SJCRH30 (cell line): Measurements from ENCODE around the gene ERBB3. TPM values are rescaled to one million over a fixed set of nuclear protein-coding genes. Genes with fewer than 3 reads are reported as not detected.
A peak's percentile ranks its signal among the peaks of the same experiment; 100 is the strongest.

ENCODE experiments used
- DNase-seq, 2 experiments: peaks; one replicate each; pipeline ENCODE4 v3.0.0-alpha.2; 2015 to 2020
- H3K27ac ChIP-seq: fragments of 250-450 bp; sonication (Bioruptor Pico); 2 replicates; pipeline ENCODE4 v1.5.1; 2020; ENCODE audit warnings: mild to moderate bottlenecking, moderate library complexity
- H3K27me3 ChIP-seq: fragments of 250-450 bp; sonication (Bioruptor Pico); 2 replicates; pipeline ENCODE4 v1.5.1; 2020; ENCODE audit warnings: mild to moderate bottlenecking, moderate library complexity
- H3K36me3 ChIP-seq: fragments of 250-450 bp; sonication (Bioruptor Pico); 2 replicates; pipeline ENCODE4 v1.5.1; 2020; ENCODE audit warnings: mild to moderate bottlenecking, moderate library complexity
- H3K4me1 ChIP-seq: fragments of 250-450 bp; sonication (Bioruptor Pico); 2 replicates; pipeline ENCODE4 v1.5.1; 2020; ENCODE audit warnings: mild to moderate bottlenecking, moderate library complexity
- H3K4me3 ChIP-seq: fragments of 250-450 bp; sonication (Bioruptor Pico); 2 replicates; pipeline ENCODE4 v1.5.1; 2020; ENCODE audit warnings: mild to moderate bottlenecking, moderate library complexity
- H3K9me3 ChIP-seq: fragments of 250-450 bp; sonication (Bioruptor Pico); replicated peaks from 2 replicates; pipeline ENCODE4 v1.5.1; 2020; ENCODE audit warnings: mild to moderate bottlenecking, moderate library complexity
- total RNA-seq: library from RNA; depleted of rRNA; stranded (reverse); fragments of >200 nt; shearing (Covaris generic); gene quantifications from 2 replicates; pipeline ENCODE4 v1.2.3, GENCODE V29; 2014

ERBB3 gene
- total RNA-seq, 1 experiment from 2014 or later = 38.0 TPM

GRCh38 chr12:56128670-56129205, 48.8 kb downstream of the ERBB3 start:
- Histone ChIP-seq H3K4me1 (peaks cover 14% of the 10 kb centered on the region), H3K27me3 (no peaks in the 10 kb centered on the region), H3K9me3 (no peaks in the 10 kb centered on the region), H3K27ac (peak overlapping the region; percentile 47; the same call in 1 of the 2 replicates), H3K36me3 (peaks cover 25% of the 10 kb centered on the region), H3K4me3 (peak overlapping the region; percentile 74)
- peak; percentile 22 to 46 for DNase-seq

- DNase-seq = peak; percentile 69 to 74
- no peaks in the 10 kb centered on the region for H3K9me3 ChIP-seq
- H3K27me3 ChIP-seq = no peaks in the 10 kb centered on the region
- H3K36me3 ChIP-seq = peaks cover 28% of the 10 kb centered on the region
- H3K4me3 ChIP-seq = peak overlapping the region; percentile 74
- H3K27ac ChIP-seq = no peak overlapping the region; the same call in 1 of the 2 replicates
- peaks cover 14% of the 10 kb centered on the region for H3K4me1 ChIP-seq
These were observed 49.4 kb downstream of the ERBB3 start for GRCh38 chr12:56129206-56129941.

- H3K36me3 ChIP-seq = peaks cover 32% of the 10 kb centered on the region
- H3K4me1 ChIP-seq = peaks cover 14% of the 10 kb centered on the region
- no peaks in the 10 kb centered on the region for H3K27me3 ChIP-seq
- no peak overlapping the region for H3K4me3 ChIP-seq
- DNase-seq = no peak
- H3K9me3 ChIP-seq = no peaks in the 10 kb centered on the region
- no peak overlapping the region for H3K27ac ChIP-seq
These were observed 50.1 kb downstream of the ERBB3 start for GRCh38 chr12:56129942-56130495.

- Histone ChIP-seq H3K4me3 (no peak overlapping the region), H3K27me3 (no peaks in the 10 kb centered on the region), H3K9me3 (no peaks in the 10 kb centered on the region), H3K4me1 (peaks cover 14% of the 10 kb centered on the region), H3K36me3 (peaks cover 34% of the 10 kb centered on the region), H3K27ac (no peak overlapping the region)
- no peak for DNase-seq
These were observed 50.9 kb downstream of the ERBB3 start for GRCh38 chr12:56130876-56131275.

GRCh38 chr12:56134897-56135296, 54.9 kb downstream of the ERBB3 start:
- Histone ChIP-seq H3K4me3 (no peak overlapping the region), H3K27ac (no peak overlapping the region), H3K4me1 (peaks cover 2% of the 10 kb centered on the region; the same call in 1 of the 2 replicates), H3K27me3 (no peaks in the 10 kb centered on the region), H3K9me3 (no peaks in the 10 kb centered on the region), H3K36me3 (peaks cover 56% of the 10 kb centered on the region)
- no peak for DNase-seq

GRCh38 chr12:56137853-56138571, 58.0 kb downstream of the ERBB3 start:
- Histone ChIP-seq H3K4me3 (no peak overlapping the region), H3K9me3 (no peaks in the 10 kb centered on the region), H3K36me3 (peaks cover 52% of the 10 kb centered on the region), H3K27ac (no peak overlapping the region), H3K27me3 (no peaks in the 10 kb centered on the region), H3K4me1 (no peaks in the 10 kb centered on the region)
- DNase-seq = no peak

- Histone ChIP-seq H3K9me3 (no peaks in the 10 kb centered on the region), H3K36me3 (peaks cover 53% of the 10 kb centered on the region), H3K27ac (no peak overlapping the region), H3K4me1 (peaks cover 7% of the 10 kb centered on the region), H3K27me3 (no peaks in the 10 kb centered on the region), H3K4me3 (no peak overlapping the region)
- no peak for DNase-seq
These were observed 62.2 kb downstream of the ERBB3 start for GRCh38 chr12:56141946-56142784.

- H3K36me3 ChIP-seq = peaks cover 43% of the 10 kb centered on the region
These were observed 63.3 kb downstream of the ERBB3 start for GRCh38 chr12:56143217-56143616.

GRCh38 chr12:56143870-56144269, 63.9 kb downstream of the ERBB3 start:
- no peak overlapping the region for H3K4me3 ChIP-seq
- peaks cover 7% of the 10 kb centered on the region for H3K4me1 ChIP-seq
- H3K27ac ChIP-seq = no peak overlapping the region
- no peaks in the 10 kb centered on the region for H3K9me3 ChIP-seq
- no peak for DNase-seq
- H3K36me3 ChIP-seq = peaks cover 36% of the 10 kb centered on the region
- no peaks in the 10 kb centered on the region for H3K27me3 ChIP-seq

More at GRCh38 chr12:56143217-56143616, 63.3 kb downstream of the ERBB3 start:
- peaks cover 7% of the 10 kb centered on the region for H3K4me1 ChIP-seq
- H3K4me3 ChIP-seq = no peak overlapping the region
- DNase-seq = no peak
- H3K9me3 ChIP-seq = no peaks in the 10 kb centered on the region
- H3K27me3 ChIP-seq = no peaks in the 10 kb centered on the region
- no peak overlapping the region for H3K27ac ChIP-seq

GRCh38 chr12:56145217-56145616, 65.3 kb downstream of the ERBB3 start:
- no peaks in the 10 kb centered on the region for H3K27me3 ChIP-seq
- H3K9me3 ChIP-seq = no peaks in the 10 kb centered on the region
- DNase-seq = no peak
- no peak overlapping the region for H3K27ac ChIP-seq
- H3K4me1 ChIP-seq = peaks cover 7% of the 10 kb centered on the region
- no peak overlapping the region for H3K4me3 ChIP-seq
- H3K36me3 ChIP-seq = peaks cover 32% of the 10 kb centered on the region

- H3K9me3 ChIP-seq = no peaks in the 10 kb centered on the region
- DNase-seq = peak in 1 of 2 experiments; percentile 45
- H3K27me3 ChIP-seq = no peaks in the 10 kb centered on the region
- no peak overlapping the region for H3K27ac ChIP-seq
- H3K36me3 ChIP-seq = peaks cover 26% of the 10 kb centered on the region
- peaks cover 7% of the 10 kb centered on the region for H3K4me1 ChIP-seq
- no peak overlapping the region for H3K4me3 ChIP-seq
These were observed 66.8 kb downstream of the ERBB3 start for GRCh38 chr12:56146492-56147460.

- Histone ChIP-seq H3K27ac (no peak overlapping the region), H3K27me3 (no peaks in the 10 kb centered on the region), H3K4me3 (no peak overlapping the region), H3K9me3 (no peaks in the 10 kb centered on the region), H3K4me1 (peaks cover 32% of the 10 kb centered on the region), H3K36me3 (0 out of 2 replicates have a peak, but pooled peaks cover 4% of the 10 kb centered on the region)
- DNase-seq = peak in 1 of 2 experiments; percentile 37
These were observed 70.6 kb downstream of the ERBB3 start for GRCh38 chr12:56150563-56150962.

GRCh38 chr12:56151672-56152131, 71.7 kb downstream of the ERBB3 start:
- no peaks in the 10 kb centered on the region for H3K9me3 ChIP-seq
- peaks cover 10% of the 10 kb centered on the region; the same call in 1 of the 2 replicates for H3K36me3 ChIP-seq
- H3K4me3 ChIP-seq = peak overlapping the region; percentile 69
- peak; percentile 31 to 44 for DNase-seq
- H3K27me3 ChIP-seq = no peaks in the 10 kb centered on the region
- peaks cover 31% of the 10 kb centered on the region for H3K4me1 ChIP-seq
- peak overlapping the region; percentile 95 for H3K27ac ChIP-seq
